HL-60/S4 treated with phorbol 12-myristate 13-acetate at 8.2 ng/mL for 4 days and 3 days (cell line): ENCODE results near the gene SOX18.

Experiments
- in situ Hi-C: fragments of 300-500 bp; cut with MboI; formaldehyde crosslinking; loops from 2 replicates; pipeline ENCODE4 v1.15.0; 2022; ENCODE audit warnings: low sequenced_read_pairs

Gene SOX18

GRCh38 chr20:64039293-64040160 is 9.9 kb downstream of the SOX18 start:
- in situ Hi-C loops = no loop called here

DNA sequence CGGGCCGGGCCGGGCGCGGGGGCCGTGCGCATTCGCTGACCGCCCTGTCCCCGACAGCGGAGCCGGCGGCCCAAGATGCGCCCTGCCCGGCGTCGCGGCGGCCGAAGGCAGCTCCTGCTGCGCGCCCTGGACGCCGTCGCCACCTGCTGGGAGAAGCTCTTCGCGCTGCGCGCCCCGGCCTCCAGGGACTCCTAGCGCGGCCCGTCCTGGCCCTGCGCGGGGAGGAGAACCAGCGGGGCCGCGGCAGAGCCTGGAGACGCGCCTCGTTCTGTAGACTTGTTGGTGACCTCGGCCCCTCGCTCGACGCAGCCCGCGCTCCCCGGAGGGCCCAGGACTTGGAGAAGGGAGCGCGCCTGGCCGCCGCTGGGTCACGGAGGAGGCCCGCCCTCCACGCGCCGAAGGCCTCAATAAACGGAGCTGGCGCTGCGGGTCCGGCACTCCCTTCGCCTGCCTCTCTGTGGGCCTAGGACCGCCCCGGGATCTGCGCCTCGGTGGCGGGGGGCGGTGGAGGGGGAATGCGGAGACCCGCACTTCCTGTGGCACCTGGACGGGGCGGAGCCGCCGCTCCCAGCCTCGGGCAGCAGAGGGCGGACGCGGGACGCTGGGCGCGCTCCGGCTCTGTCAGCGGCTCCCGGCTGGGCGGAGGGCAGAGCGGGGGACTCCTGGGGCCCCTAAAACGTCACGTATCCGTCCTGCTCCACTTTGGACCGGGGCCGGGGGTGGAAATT is 10.7 kb downstream of the SOX18 start:
- in situ Hi-C loops = no loop called here

DNA sequence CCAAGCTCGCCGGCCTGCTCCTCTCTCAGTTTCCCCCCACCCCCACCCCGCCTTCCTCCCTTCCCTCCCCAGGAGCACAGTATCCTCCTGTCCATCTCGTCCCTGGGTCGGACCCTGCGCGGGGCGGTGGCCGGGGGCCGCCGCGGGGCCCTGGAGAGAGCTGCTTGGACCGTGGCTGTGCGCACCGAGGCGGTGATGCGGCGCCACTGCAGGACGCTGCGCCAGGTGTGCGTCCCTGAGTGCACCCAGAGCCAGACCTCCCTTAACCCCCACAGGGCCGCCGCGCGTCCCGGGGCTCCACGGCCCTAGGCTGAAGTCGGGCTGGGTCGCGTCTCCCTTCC is 11.2 kb downstream of the SOX18 start:
- in situ Hi-C loops = no loop called here

- in situ Hi-C loops = no loop called here
These were observed 11.8 kb downstream of the SOX18 start for GRCh38 chr20:64037498-64038213.

GRCh38 chr20:64037199-64037497 is 12.3 kb downstream of the SOX18 start:
- in situ Hi-C loops = no loop called here

DNA sequence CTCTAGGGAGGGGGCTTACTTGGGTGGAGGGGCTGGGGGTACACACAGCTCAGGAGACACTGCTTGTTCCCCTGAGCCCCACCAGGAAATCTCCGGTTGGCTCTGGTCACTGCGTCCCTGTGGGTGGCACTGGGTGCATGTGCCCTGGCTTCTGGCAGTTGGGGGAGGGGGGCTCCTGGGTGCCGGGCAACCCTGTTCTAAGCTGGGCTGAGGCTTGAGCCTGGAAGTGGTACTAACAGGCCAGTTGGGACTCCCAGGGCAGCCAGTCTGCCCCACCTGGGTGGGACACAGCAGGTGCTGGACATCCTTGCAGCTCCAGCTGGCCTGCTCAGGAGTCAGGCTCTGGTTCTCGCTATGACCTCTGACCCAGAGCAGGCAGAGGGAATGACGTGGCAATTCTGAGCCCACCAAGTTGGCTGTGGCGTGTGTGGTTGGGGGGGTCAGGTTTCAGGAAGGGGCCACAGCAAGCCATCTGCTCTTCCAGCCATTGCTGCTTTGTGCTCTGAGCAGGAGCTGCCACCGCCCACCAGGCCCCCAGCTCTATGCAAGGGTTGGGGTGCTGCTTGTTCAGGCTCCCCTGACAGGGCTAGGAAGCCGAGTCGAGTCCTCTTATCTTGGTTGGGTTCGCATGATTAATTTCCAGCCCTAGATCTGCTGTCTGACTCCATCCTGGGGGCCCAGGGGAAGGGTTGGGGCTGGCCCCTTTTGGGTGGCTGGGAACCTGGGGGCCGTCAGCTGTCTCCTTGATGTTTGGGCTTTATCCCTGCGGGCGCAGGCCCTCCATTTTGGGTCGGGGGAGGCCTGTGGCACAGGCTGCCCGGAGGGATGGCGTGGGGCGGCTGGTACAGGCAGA is 12.9 kb downstream of the SOX18 start:
- in situ Hi-C loops = no loop called here

GRCh38 chr20:64035933-64036345 is 13.5 kb downstream of the SOX18 start, which contains the start of gene C20orf204:
TSS of gene C20orf204 (plus strand) at chr20:64036182. CDS start at chr20:64036324, 142 bp downstream.
- in situ Hi-C loops = no loop called here

DNA sequence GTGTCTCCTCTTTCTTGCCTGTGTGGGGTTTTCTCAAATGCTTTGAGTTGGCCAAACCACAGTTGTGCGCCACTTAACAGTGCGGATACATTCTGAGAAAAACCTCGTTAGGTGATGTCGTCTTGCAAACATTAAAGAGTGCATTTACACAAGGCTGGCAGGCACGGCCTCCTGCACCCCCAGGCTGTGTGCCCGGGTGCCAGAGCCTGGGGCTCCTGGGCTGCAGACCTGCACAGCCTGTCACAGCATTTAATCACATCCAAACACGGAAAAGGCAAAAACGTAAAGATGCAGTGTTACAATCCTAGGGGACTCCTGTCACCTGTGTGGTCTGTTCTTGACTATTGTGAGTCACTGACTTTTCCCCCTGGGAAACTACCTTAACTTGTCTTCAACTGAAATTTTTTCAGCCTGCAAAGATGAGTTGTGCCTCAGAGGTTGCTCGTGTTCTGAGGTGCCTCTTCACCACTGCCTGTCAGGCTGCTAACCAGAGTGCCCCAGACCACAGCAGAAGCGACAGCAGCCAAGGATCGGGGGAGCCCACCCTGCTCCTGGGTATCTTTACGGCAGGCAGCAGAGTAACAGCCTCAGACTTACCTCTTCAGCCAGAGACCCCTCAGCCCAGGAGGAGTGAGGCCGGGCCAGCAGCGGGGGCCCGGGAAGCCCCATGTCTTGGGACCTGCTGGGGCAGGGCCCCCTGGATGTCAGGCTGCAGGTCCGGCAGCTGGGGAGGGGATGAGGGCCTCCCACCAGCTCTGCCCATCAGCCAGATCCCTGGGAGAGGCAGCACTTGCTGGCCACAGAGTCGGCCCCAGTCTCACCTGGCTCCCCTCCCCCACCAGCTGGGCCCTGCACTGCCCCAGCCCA is 14.1 kb downstream of the SOX18 start:
- in situ Hi-C loops = no loop called here

DNA sequence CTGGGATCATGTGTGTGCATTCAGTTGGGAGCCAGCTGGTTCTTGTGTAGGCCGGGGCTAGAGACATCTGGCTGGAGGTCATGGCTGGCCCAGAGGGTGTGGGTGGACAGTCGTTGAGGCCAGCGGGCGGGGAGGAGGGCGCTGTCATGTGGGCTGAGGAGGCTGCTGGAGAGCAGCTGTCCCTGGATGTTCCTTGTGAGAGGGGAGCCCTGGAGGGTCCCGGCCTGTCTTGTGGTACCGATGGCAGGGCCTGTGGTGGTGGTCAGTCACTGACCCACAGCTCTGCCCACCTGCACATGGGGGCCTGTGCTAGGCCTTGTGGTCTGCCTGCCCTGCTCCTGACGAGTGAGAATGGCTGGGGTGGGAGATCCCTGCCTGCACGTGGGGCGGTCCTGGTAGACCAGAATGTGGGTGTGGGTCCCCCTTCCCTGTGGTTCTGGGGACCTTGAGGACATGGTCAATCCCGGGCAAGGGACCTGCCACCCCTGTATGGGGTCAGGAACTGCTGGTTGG is 15.4 kb downstream of the SOX18 start:
- in situ Hi-C loops = no loop called here

DNA sequence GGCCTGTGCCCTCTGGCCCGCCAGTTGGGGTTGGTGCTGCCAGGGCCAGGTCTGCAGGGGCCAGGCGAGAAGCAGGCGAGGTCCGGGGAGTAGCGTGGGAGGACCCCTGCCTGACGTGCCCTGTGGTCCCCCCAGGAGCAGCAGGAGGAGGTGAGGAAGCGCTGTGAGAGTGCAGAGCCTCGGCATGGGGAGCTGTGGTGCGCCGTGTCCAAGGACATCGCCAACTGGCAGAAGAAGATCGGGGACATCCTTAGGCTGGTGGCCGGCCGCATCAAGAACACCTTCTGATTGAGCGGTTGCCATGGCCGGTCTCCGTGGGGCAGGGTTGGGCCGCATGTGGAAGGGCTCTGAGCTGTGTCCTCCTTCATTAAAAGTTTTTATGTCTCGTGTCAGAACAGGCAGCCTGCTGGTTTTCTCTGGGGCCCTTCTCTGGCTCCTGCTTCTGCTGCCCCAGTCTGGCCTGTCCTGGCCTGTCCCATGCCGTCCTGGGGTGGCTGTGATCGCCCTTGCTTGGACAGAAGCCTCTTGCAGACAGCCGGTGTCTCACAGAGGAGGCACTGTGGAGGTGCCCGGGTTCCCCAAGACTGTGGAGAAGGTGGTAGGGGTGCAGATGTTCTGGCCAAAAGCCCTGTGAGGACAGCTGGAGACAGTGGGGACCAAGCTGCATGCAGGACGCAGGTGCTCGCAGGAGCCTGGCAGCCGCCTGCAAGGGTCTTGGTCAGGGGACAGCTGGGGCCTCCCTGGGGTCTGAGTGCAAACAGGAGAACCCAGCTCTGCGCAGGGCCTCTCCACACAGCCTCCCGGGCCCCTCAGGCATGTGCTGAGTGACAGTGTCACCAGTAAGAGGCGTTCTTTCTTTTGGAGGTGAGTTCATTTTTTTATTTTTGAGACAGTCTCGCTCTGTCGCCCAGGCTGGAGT is 16.5 kb downstream of the SOX18 start:
- in situ Hi-C loops = no loop called here

- in situ Hi-C loops = no loop called here
These were observed 17.6 kb downstream of the SOX18 start for GRCh38 chr20:64031822-64032314.

GRCh38 chr20:64030371-64031134 is 18.9 kb downstream of the SOX18 start:
- in situ Hi-C loops = no loop called here

DNA sequence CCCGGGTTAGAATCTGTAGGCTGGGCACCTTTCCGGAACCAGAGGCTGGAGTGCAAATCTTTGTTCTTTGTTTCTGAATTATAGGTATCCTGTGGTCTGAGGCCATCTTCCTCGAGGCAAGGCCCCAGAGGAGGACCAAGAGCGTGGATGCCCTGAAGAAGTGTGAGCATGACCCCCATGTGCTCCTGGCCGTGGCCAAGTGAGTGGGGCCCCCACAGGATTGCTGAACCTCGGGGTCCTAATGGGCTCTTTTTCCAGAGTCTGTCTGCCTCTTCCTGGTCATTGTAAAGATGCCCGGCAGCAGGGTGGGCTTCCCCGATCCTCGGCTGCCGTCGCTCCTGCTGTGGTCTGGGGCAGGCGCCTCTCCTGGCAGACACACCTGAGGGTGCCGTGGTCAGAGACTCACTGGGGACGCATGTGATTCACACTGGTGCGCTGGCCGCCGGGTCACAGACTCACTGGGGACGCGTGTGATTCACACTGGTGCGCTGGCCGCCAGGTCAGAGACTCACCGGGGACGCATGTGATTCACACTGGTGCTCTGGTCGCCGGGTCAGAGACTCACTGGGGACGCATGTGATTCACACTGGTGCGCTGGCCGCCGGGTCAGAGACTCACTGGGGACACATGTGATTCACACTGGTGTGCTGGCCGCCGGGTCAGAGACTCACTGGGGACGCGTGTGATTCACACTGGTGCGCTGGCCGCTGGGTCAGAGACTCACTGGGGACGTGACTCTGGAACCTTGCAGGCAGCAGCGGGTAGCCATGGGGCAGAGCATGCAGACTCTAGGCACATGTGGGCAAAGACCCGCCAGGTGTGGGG is 19.9 kb downstream of the SOX18 start:
- in situ Hi-C loops = no loop called here

DNA sequence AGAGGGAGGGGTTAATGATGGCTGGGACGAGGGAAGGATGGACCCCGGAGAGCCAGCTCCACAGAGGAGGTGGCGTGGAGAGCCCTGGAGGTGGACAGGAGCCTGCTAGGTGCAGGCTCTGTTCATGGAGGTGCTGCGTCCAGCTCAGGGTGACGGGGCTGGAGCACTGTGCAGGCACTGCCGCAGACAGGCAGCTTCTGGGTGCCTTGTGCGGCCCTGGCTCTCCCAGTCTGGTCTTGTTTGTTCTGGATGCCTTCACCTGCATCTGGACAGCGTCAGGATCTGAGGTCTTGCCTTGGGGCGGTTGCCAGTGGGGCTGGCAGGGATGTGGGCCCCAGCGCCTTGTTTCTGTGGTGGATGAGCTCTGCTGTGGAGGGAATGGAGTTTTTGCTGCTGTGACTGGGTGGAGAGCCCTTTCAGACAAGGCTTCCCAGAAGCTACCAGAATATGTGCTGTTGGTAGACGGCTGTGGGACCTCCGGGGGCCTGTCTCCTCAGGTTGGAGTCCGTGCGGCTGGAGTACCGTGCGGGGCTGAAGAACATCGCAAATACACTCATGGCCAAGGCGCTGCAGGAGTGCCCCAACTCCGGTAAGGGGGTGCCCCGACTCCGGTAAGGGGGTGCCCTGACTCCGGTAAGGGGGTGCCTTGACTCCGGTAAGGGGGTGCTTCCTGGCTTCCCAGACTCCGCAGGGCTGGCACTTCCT is 21.3 kb downstream of the SOX18 start:
- in situ Hi-C loops = no loop called here

GRCh38 chr20:64025826-64026412 is 23.5 kb downstream of the SOX18 start:
- in situ Hi-C loops = no loop called here
